Neural progenitor cell (in vitro differentiated cells): ENCODE results near the gene CACNA1C.

Source experiments
- EZH2phosphoT487 ChIP-seq: fragments of 200-600 bp; sonication (generic); IDR thresholded peaks from 2 replicates; pipeline ENCODE4 v1.6.1; 2017; ENCODE audit warnings: antibody characterized with exemption
- TF ChIP-seq, protein P1 (sequence below): fragments of 200-600 bp; sonication (generic); IDR thresholded peaks from 2 replicates; pipeline ENCODE4 v1.5.1; 2017; ENCODE audit warnings: antibody characterized with exemption, mild to moderate bottlenecking

DNA sequence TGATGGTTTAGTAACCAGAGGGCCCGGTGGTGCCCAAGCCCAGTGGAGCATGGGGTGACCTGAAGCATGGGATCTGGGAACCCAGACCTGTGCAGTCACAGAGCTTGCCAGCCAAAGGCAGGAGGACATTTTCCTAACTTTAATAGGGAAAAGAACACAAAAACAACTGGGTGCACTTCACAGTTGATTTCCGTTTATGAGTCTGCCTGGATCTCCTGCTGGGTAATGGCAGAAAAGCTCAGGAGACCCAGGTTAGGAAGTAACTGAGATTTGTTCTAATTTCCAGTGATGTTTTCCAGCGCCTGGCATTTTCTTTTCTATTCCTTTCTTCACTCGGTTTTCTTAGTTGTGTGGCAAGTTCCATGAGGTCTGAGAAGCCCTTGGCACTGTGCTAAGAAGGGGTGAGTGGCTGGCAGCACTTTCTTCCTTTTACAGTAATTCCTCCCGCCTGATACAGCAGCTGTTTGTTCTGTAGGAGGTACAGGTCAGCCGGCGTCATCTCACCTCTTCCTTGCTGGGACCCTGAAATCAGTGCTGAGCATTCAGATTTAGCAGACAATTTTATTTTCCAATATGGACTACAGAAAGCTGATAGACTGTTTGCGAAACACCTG, 5.1 kb downstream of the CACNA1C start:
- TF ChIP-seq, protein P1, sequence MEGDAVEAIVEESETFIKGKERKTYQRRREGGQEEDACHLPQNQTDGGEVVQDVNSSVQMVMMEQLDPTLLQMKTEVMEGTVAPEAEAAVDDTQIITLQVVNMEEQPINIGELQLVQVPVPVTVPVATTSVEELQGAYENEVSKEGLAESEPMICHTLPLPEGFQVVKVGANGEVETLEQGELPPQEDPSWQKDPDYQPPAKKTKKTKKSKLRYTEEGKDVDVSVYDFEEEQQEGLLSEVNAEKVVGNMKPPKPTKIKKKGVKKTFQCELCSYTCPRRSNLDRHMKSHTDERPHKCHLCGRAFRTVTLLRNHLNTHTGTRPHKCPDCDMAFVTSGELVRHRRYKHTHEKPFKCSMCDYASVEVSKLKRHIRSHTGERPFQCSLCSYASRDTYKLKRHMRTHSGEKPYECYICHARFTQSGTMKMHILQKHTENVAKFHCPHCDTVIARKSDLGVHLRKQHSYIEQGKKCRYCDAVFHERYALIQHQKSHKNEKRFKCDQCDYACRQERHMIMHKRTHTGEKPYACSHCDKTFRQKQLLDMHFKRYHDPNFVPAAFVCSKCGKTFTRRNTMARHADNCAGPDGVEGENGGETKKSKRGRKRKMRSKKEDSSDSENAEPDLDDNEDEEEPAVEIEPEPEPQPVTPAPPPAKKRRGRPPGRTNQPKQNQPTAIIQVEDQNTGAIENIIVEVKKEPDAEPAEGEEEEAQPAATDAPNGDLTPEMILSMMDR: no peak
- TF ChIP-seq EZH2phosphoT487: no peak
